GM21528 (cell line): Measurements from ENCODE around the gene DHX34.
"Not testable (repeated sequence)": the region's sequence is repeated elsewhere in the genome, so short reads cannot be mapped to it uniquely, and the experiment has no call there.

Experiments used
- ATAC-seq: cut with Tn5 transposase; IDR thresholded peaks from one replicate; pipeline ENCODE4 v1.9.1; 2021; ENCODE audit warnings: mild to moderate bottlenecking, moderate library complexity; ENCODE audit not compliant: unreplicated experiment, low FRiP score

Gene DHX34

DNA sequence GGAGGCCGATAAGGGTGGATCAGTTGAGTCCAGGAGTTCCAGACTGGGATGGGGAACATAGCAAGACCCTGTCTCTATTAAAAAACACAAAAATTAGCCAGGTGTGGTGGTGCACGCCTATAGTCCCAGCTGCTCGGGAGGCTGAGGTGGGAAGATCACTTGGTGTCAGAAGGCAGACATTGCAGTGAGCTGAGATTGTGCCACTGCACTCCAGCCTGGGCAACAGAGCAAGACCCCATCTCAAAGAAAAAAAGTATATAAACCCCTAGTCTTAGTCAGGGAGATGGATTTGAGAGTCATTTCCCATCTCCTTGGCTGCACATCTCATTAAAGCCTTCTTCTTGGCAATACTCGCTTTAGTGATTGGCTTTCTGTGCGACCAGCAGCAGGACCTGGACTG lies 34.8 kb downstream of the DHX34 start:
- not testable (repeated sequence) for ATAC-seq

DNA sequence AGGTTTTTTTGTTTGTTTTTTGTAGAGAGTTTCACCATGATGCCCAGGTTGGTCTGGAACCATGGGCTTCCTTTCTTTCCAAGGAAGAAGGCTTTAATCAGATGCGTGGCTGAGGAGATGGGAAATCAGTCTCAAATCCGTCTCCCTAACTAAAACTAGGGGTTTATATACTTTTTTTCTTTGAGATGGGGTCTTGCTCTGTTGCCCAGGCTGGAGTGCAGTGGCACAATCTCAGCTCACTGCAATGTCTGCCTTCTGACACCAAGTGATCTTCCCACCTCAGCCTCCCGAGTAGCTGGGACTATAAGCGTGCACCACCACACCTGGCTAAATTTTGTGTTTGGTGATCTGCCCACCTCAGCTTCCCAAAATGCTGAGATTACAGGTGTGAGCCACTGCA lies 35.4 kb downstream of the DHX34 start:
- not testable (repeated sequence) for ATAC-seq

- not testable (repeated sequence) for ATAC-seq
Observed at GRCh38 chr19:47386582-47386981, 37.5 kb downstream of the DHX34 start.

DNA sequence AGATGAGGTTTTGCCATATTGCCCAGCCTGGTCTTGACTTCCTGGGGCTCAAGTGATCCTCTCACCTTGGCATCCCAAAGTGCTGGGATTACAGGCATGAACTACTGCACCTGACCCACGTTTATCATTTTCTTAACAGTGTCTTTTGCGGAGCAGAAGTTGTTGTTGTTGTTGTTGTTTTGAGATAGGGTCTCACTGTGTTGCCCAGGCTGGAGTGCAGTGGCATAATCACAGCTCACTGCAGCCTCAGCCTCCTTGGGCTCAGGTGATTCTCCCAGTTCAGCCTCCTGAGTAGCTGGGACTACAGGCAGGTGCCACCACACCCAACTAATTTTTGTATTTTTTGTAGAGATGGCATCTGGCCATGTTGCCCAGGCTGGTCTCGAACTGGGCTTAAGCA lies 38.5 kb downstream of the DHX34 start:
- ATAC-seq, result not testable (repeated sequence)

GRCh38 chr19:47388721-47389120 lies 39.6 kb downstream of the DHX34 start:
- ATAC-seq, result not testable (repeated sequence)

GRCh38 chr19:47389150-47389556 lies 40.0 kb downstream of the DHX34 start:
- ATAC-seq, result no peak

DNA sequence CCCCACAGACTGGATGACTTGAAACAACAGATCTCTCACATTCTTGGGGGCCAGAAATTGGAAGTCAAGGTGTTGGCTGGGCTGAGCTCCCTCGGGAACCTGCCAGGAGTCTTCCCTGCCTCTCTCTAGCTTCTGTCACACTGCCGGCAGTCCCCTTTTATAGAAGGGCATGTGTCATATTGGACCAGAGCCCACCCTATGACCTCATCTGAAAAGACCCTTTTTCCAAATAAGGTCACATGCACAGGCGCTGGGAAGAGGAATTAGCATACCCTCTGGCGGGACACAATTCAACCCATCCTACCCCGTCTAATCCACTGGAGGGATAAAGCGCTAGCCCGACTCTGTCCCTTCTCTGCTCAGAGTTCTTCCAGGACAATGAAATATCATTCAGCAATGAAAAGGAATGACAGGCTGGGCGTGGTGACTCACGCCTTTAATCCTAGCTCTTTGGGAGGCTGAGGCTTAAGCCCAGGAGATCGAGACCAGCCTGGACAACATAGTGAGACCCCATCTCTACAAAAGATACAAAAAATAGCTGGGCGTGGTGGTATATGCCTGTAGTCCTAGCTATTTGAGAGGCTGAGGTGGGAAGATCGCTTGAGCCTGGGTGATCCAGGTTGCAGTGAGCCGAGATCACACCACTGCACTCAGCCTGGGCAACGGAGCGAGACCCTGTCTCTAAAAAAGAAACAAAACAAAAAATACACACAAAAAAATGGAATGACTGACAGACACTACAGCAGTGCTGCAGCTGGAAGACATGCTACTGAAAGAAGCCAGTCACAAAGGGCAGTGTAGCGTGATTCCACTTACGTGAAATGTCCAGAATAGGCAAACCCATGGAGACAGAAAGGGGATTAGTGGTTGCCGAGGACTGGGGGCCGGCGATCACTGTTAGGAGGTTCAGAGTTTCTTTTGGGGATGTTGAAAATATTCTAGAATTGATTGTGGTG lies 41.7 kb downstream of the DHX34 start:
- no peak for ATAC-seq

- no peak for ATAC-seq
Observed at GRCh38 chr19:47391510-47392223, 42.6 kb downstream of the DHX34 start.

- no peak for ATAC-seq
Observed at GRCh38 chr19:47398707-47399597, 49.8 kb downstream of the DHX34 start.

DNA sequence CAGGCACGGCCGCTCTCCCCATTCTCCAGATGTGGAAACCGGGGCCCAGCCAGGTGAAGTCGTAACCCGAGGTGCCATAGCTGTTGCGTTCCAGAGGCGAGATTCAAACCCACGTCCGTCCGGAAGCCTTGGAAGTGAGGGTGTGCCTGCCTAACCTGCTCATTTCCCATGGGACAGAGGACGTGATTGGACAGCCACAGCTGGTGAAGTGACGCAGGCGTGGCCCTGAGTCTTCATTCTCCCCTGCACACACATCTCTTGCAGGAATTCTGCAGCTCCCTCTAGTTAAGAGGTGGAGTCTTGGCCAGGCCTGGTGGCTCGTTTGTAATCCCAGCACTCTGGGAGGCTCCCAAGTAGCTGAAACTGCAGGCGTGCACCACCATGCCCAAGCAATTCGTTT lies 53.4 kb downstream of the DHX34 start:
- ATAC-seq, result no peak

- no peak for ATAC-seq
Observed at GRCh38 chr19:47404334-47405196, 55.5 kb downstream of the DHX34 start.

DNA sequence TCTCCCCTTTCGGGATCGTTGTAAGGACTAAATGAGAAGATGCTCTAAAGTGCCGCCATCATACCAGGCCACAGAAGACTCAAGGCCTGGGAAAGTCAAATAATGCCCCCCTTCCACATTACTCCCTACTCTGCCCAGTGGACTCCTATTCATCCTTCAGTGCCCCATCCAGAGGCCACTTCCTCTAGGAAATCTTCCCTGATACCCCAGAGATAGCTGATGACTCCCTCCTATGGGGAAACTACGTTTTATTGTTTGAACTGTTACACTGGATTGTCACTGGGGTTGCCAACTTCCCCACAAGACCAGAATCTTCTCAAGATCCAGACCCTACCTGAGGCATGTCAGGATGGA lies 56.1 kb downstream of the DHX34 start:
- ATAC-seq, result no peak

DNA sequence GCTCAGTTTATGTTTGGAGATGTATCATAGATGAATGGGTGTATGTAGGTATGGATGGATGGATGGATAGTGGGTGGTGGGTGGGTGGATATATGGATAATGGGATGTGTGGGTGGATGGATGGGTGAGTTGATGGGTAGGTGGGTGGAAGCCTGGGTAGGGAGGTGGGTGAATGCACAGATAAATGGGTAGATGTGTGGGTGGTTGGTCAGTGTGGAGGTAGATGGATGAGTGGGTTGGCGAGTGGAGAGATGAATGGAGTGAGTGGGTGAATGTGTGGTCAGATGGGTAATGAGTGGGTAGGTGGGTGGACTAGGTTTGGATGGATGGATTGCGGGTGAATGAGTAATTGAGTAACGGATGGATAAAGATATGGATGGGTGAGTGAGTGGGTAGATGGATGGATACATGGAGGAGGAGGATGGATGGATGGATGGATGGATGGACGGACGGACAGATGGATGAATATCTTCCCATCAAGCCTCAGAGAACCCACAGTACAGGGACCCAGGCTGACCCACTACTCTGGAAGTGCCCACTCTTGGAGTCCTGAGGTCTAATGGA lies 56.8 kb downstream of the DHX34 start:
- ATAC-seq, result no peak

DNA sequence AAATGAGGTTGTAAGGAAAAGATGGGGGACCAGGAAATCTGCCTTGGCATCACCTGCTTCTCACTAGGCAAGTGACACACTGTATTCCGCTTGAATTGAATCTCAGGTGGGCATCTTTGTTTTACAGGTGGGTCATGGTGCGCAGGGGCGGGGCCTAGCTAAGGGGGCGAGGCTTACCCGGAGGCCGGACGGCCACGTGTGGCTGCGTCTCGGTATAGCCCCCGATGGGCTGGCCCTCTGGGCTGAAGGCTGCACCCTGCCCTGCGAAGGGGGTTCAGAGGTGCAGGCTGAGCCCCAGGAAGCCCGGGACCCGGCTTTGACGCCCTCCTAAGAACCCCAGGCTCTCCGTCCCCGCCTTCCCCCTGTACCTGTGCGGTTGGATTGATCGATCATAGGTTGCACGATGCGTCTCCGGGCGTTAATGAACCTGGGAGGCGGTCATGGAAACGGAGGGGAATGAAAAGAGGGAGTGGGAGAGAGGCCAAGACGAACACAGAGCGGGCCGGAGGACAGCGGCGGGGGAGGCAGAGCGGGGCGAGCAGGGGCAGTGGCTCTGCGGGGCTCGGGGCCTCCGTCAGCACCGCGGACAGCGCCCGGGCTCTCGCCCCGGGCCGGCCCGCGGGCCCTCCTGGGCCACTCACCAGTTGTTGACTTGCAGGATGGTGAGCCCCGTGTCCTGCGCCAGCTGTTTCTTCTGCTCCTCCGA lies 57.7 kb downstream of the DHX34 start:
- no peak for ATAC-seq

- ATAC-seq, result no peak
Observed at GRCh38 chr19:47407417-47407774, 58.3 kb downstream of the DHX34 start.

DNA sequence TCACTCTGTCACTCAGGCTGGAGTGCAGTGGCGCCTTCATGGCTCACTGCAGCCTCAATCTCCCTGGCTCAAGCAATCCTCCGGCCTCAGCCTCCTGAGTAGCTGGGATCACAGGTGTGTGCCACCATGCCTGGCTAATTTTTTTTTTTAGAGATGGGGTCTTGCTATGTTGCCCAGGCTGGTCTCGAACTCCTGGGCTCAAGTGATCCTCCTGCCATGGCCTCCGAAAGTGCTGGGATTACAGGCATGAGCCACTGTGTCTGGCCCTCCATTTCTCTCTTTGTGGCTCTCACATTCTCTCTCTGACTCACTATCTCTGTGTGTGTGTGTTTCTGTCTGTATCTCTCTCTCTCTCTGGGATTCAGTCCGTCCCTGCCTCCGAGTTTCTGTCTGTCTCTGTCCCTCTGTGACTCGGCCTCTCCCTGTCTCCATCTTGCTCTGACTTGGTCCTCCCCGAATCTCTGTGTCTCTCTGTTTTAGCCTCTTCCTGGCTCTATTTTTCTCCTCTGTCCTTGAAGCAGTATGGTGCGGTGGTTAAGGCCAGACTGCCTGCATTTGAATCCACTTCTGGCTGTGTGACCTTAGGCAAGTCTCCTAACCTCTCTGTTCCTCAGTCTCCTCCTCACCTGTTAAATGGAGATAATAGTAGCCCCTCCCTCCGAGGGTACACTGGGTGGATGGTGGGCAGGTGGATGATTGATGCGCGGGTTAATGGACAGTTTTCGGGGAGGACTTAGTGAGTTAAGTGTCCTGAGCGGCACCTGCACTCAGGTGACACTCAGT lies 59.2 kb downstream of the DHX34 start:
- ATAC-seq, result no peak

GRCh38 chr19:47411101-47411500 lies 62.0 kb downstream of the DHX34 start:
- no peak for ATAC-seq

- ATAC-seq, result not testable (repeated sequence)
Observed at GRCh38 chr19:47411696-47412095, 62.6 kb downstream of the DHX34 start.
